Stimulated activated naive CD4-positive, alpha-beta T cell (primary cell): ENCODE results near the gene CA11.
"Not testable (repeated sequence)": the region's sequence is repeated elsewhere in the genome, so short reads cannot be mapped to it uniquely, and the experiment has no call there.

ENCODE experiments used
- DNase-seq, 6 experiments: peaks; one replicate each; lab custom pipeline; 2025; lab: John Stamatoyannopoulos, UW

The CA11 gene

DNA sequence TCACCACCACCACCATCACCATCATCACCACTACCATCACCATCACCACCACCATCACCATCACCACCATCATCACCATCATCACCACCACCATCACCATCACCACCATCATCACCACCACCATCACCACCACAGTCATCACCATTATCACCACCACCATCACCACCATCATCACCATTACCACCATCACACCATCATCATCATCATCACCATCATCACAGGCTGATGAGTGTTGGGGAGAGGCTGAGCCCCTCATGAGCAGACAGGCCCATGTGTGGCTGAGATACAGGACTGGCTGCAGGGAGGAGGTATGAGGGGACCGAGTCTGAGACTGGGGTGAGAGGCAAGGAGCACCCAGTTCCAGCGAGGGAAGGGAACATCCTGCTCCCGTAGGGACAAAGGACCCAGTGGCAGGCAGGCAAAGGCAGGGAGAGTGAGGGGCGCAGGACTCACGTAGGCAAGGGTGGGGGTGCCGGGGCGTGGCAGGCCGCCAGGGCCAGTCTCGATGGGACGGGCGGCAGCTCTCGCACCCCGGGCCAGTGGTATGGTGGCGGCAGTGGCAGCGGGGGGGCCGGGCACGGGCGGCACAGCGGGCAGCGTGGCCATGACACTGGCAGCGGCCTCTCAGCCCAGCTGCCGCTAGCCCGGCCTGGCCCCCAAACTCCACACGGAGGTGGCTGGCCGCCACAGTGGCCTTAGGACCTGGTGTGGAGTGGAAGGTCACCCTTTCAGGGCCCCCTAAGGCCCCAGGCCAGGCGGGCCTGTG lies 24.1 kb upstream of the CA11 start:
- no peak for DNase-seq

DNA sequence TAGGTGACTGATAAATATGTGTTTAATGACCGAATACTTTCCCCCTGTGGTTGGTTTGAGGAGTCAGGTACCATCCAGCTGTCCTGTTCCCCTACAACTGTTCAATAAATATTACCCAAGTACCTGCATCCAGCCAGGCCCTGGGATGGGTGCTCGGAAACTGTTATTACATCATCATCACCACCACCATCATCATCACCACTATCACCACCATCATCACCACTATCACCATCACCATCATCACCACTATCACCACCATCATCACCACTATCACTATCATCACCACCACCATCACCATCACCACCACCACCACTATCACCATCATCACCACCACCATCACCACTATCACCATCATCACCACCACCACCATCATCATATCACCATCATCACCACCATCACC lies 22.8 kb upstream of the CA11 start:
- DNase-seq: no peak

DNA sequence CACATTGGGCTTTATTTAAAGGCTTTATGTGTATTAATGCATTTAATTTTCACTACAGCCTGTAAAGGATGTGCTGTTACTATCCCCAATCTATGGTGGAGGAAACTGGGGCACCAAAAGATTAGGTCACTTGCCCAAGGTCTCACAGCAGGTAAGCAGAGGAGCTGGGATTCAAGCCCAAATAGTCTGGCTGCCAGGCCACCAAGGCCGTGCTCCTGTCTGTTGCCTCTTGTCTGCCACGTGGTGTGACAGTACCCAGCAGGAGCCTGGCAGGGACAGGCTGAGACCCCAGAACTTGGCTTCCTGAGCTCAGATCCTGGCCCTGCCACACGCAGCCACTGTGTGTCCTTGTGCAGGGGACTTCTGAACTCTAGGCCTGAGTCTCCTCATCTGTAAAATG lies 22.3 kb upstream of the CA11 start:
- no peak for DNase-seq

GRCh38 chr19:48665786-48666185 lies 19.8 kb upstream of the CA11 start:
- DNase-seq: no peak

DNA sequence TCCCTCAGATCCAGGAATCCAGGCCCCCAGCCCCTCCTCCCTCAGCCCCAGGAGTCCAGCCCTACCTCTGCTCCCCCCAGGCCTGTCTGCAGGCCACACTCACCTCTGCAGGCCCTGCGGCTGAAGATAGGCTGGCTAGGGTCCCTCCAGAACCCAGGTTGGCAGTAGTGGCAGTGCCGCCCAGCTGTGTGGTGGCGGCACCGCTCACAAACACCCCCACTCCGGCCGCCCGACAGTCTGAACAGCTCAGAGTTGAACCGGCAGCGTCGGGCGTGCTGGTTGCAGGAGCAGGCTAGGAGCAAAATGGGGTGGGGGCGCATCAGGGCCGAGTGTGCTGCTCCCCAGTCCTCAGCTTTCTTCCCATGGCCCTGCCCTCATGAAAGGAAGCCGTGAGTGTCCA lies 18.5 kb upstream of the CA11 start:
- DNase-seq: no peak

DNA sequence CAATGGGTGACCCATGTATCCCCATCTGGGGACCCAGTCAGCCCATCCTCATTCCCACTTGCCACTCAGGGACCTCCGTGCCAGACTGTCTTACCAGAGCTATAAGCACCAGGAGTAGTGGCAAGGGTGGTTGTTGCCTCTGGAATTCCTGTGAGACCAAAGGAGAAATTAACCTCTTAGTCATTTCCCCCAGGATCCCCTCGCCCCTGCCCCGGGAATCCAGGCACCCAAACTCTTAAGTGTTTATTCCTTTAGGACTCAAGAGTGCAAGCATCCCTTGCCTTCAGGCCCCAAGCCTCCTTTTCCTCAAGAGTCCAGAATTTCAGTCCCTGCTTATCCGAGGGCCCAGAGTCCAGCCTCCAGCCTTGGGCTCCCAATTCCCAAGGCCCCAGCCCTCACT lies 17.7 kb upstream of the CA11 start:
- DNase-seq: no peak

DNA sequence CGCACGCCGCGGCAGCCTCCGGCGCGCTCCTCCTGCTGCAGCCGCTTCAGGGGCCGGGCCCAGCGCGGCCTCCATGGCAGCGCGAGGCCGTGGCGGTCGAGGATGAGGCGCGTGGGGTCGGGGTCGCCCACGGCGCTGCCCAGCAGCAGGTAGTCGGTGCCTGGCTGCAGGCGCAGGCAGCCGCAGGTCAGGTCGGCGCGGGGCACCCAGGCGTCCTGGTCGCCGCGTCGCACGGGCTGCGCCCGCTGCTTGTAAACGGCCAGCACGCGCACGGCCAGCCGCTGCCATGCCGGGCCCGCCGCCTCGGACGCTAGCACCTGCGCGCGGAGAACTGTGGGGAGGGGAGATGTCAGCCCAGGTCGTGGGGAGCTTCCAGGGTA lies 15.7 kb upstream of the CA11 start:
- no peak for DNase-seq

- peak; percentile 66 to 92 (median 82) for DNase-seq
These were observed 15.1 kb upstream of the CA11 start for GRCh38 chr19:48660852-48661710.

GRCh38 chr19:48659768-48660167 lies 13.8 kb upstream of the CA11 start:
- no peak for DNase-seq

- DNase-seq: no peak
These were observed 12.5 kb upstream of the CA11 start for GRCh38 chr19:48658483-48658882.

GRCh38 chr19:48657828-48658227 lies 11.8 kb upstream of the CA11 start:
- not testable (repeated sequence) for DNase-seq

- no peak for DNase-seq
These were observed 11.0 kb upstream of the CA11 start for GRCh38 chr19:48656840-48657474.

- no peak for DNase-seq
These were observed 8.5 kb upstream of the CA11 start for GRCh38 chr19:48654299-48655059.

GRCh38 chr19:48651683-48652048 lies 5.7 kb upstream of the CA11 start:
- no peak for DNase-seq

DNA sequence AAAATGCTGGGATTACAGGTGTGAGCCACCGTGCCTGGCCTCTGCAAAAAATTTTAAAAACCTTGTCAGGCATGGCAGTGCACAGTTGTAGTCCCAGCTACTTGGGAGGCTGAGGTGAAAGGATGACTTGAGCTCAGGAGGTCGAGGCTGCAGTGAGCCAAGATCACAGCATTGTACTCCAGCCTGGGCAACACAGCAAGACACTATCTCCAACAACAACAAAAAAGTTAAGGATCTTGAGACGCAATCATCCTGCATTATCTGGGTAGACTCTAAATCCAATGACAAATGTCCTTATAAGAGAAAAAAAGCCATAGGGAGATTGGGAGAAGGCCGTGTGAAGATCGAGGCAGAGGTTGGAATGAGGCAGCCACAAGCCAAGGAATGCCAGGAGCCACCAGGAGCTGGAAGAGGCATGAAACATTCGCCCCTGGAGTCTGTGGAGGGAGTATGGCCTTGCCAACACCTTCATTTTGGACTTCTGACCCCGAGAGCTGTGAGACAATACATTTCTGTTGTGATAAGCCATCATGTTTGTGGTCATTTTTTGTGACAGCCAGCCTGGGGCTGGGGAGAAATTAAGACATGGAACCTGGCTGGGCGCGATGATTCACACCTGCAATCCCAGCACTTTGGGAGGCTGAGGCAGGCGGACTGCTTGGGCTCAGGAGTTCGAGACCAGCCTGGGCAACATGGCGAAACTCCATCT lies 5.1 kb upstream of the CA11 start:
- no peak for DNase-seq

- no peak for DNase-seq
These were observed 2.1 kb upstream of the CA11 start for GRCh38 chr19:48648134-48648533.

DNA sequence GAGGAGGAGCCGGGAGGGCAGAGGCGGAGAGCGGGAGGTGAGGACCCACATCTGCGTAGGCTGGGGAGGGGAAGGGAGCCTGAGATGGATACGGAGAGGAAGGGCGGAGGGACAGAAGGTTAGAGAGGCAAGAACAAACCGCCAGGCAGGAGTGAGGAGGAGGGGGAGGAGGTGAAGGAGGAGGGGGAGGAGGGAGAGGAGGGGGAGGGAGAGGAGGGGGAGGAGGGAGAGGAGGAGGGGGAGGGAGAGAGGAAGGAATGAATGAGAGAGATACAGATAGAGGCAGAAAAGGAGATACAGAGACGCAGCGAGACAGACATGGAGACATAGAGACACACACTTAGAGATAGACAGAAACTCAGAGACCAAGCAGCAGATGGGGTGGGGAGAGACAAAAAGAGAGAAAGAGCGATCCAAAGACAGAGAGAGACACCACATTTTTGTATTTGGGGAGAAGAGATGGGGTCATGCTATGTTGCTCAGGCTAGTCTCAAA lies 782 bp upstream of the CA11 start:
- peak in 1 of 6 experiments; percentile 38 for DNase-seq

- peak in 1 of 6 experiments; percentile 46 for DNase-seq
These were observed 377 bp downstream of the CA11 start for GRCh38 chr19:48645620-48646000.

DNA sequence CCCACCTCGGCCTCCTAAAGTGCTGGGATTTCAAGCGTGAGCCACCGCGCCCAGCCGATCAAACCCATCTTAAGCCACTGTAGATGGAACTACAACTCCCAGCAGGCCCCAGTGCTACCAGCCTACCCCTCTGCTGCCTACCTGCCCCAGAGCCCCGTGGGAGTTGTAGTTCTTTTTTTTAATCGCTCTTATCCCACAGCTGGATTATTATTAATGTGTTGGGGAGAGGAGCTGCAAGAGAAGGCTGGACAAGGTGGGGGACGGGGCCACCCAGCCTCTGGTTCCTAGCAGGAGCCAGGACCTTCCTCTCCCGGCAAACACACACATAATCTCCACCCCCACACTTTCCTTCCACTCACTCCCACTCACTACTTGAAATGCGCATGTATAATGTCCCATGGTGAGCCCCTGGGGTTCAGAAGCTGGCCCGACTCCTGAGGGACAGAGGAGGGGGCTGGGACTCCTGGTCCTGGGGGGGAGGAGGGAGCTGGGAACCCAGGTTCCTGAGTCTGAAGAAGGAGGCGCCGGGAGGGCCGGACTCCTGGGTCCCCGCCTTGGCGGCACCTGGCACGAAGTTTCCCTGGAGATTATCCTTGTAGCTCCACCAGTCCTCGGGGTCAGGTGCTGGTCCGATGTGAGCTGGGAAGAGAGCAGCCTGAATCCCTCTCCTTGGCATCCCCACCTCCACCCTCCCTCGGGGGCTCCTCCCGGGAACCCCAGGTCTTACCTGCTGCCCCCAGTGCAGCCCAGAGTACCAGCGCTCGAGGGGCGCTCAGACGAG lies 958 bp downstream of the CA11 start:
- peak; percentile 51 to 85 (median 68) for DNase-seq

DNA sequence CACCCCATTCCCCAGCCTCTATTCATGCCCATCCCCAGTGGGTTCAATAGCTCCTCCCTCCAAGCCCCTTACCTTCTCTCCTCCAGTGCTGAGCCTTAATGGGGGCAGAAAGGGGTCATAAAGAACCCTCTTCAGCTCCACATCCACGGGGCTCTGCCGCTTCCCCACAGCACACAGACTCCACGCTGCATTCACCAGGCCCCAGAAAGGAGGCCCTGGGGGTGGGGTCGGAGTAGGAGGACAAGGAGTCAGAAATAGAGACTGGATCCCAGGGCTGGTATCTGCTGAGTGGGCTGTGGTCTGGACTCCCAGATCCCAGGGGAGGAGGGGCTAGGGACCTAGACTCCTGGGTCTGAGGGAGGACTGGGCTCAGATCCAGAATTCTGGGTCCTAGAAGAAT lies 1.6 kb downstream of the CA11 start:
- no peak for DNase-seq

- DNase-seq: no peak
These were observed 3.1 kb downstream of the CA11 start for GRCh38 chr19:48642862-48643261.
